ELR (cell line): Measurements from ENCODE around the gene POU6F2.
A peak's percentile ranks its signal among the peaks of the same experiment; 100 is the strongest.
"Not testable (repeated sequence)": the region's sequence is repeated elsewhere in the genome, so short reads cannot be mapped to it uniquely, and the experiment has no call there.

Experiments
- DNase-seq: peaks from one replicate; pipeline ENCODE4 v3.0.0-alpha.2; 2015; ENCODE audit warnings: low read depth

The POU6F2 gene

DNA sequence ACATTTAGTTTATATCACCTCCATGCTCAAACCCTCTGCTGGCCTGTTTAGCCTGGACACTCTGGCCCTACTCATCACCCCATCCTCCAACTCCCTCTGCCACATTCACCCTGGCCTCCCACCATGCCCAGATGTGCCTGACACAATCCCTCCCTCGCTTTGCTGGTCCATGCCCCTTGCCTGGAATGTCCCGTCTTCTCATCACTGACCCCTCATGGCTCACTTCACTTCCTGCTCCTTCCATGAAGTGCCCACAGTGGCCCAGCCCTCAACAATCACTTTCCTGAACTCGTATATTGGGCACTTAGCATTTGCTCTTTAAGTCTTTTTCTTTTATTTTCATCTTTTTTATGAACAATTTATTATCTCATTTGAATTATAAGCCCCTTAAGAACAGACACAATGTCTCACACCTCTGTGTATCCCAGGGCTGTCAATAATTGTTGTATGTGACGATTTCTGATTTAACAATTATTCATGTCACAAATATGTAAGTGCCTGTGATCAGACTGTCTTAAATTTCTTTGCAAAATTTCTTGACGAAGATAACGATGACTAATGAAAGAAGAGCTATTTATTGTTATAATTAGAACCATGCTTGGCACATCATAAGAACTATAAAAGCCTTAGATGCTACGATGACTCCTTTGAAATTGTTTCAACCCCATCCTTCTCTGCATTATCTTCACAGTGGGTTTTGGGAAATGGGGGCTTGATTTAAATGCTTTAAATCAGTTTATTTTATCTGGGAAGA is 378.6 kb downstream of the POU6F2 start:
- DNase-seq = no peak

DNA sequence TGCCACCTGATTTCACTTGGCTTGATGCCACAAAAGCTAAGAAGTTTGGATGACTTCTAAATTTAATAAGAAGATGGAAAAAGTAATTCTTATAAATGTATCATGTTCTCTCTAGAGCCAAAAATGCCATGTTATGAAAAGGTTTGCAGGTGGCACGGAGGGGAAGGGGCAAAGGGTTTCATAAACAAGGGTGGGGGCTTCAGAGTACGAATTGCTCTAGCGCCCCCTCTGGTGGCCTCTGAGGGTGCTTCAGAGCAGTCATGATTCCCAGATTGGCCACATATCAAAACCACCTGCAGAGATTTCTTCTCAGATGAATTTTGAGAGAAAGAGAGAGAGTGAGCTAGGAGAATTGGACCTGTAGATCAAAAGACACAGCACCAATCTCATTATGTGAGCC is 379.9 kb downstream of the POU6F2 start:
- DNase-seq = peak; percentile 6

DNA sequence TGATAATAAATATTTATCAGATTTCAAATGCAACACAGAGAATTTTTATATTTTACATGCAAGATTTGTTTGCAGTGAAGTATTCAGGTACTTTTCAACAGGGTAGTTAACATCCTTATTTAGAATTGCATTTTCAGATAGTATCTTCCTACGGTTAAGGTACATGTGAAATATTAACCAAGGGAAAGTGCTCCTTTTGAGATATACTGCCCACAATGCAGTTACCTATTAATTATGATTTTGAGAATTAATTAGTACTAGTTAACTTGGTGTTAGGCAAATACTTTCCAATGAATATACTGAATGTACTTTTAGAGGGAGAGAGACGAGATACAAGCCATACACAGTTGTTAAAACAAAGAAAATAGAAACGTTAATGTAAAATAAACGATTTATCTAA is 382.3 kb downstream of the POU6F2 start:
- no peak for DNase-seq

DNA sequence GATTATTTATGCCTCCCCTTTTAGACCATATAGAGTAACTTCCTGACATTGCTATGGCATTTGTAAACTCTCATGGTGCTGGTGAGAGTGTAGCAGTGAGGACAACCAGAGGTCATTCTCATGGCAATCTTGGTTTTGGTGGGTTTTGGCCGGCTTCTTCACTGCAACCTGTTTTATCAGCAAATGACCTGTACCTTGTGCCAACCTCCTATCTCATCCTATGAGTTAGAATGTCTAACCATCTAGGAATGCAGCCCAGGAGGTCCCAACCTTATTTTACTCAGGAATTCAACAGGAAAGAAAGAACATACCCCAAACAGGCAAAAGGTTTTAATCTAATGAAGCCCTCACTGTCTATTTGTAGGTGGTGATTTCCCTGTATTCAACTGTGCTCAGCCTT is 383.1 kb downstream of the POU6F2 start:
- DNase-seq = no peak

DNA sequence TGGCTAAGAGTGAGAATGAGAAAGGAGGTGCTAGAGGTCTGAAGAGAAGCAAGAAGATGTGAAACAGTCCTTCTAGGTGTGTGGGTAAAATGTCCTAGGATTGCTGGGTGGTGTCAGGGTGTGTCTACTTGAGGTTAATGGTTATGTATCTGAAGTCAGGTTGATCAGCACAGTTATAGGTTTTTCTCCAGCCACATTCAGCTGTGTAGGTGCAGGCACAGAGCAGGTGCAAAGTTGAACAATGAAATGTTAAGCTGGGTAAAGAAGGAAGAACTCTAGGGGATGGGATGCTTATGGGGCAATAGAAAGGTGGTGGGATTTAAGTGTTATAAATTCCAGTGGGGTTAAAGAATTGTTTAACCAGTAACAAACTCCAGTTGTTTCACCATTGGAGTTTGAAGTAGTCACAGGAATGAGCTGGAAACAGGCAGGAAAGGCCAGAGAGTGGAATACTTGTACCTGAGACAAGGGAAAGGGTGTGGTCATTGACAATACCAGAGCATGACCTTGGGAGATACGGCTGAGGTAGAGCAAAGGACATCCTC is 388.1 kb downstream of the POU6F2 start:
- DNase-seq = no peak

DNA sequence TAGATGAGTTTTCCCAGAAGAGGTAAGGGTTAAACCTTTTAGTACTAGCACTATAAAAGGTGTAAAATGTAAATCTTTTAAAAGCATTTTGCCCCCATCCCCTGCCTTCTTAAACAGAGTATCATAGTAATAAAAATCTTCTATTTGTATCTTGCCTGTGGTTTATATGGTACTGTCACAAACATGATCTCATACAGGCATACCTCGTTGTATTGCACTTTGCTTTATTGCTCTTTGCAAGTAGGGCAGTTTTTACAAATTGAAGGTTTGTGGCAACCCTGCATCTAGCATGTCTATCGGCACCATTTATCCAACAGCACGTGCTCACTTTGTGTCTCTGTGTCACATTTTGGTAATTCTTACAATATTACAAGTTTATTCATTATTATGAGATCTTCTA is 389.7 kb downstream of the POU6F2 start:
- no peak for DNase-seq

DNA sequence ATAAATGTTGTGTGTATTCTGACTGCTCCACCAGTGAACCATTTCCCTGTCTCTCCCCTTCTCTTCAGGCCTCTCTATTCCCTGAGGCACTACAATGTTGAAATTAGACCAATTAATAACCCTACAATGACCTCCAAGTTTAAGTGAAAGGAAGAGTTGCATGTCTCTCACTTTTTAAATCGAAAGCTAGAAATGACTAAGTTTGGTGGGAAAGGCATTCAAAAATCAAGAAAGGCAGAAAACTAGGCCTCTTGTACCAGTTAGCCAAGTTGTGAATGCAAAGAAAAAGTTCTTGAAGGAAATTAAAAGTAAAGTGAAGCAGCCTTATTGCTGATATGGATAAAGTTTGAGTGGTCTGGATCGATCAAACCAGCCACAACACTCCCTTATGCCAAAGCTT is 390.2 kb downstream of the POU6F2 start:
- DNase-seq = no peak

DNA sequence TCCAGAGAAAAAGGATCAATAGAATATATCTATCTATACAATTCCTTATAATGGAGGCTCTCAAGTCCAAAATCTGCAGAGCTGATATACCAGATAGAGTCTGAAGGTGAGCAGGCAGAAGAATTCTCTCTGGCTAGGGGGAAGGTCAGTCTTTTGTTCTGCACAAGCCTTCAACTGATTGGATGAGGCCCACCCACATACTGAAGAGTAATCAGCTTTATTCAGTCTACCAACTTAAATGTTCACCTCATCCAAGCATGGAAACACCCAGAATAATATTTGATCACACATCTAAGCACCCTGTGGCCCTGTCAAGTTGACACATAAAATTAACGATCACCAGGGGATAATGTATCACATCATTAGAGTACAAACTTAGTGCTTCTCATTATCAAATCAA is 394.7 kb downstream of the POU6F2 start:
- no peak for DNase-seq

DNA sequence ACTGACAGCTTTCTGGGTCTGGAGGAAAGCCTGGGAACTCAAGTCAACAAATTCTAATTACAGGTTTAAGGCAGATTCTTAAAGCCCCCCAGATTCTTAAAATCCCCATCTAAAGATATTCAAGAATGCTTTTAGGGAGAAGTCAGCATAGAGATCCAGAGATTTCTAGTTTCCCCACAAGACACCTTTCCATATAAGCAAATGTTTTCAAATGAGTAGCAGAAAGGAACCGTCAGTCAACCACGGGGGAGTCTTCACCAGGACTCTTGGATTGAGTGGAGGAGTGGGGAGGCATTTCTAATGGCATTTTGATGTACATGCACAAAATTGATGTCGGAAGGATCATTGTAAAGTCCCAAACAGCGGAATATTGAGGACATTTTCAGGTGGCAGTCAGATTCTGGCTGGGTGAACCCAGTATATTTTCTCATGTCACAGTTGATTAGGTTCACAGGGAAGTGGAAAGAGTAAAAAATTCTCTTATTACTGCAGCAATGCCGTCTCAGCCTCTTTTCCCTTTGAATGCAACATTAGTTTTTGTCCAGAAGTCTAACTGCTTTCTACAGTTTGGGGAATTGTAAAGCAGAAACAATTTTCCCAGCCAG is 396.8 kb downstream of the POU6F2 start:
- no peak for DNase-seq

DNA sequence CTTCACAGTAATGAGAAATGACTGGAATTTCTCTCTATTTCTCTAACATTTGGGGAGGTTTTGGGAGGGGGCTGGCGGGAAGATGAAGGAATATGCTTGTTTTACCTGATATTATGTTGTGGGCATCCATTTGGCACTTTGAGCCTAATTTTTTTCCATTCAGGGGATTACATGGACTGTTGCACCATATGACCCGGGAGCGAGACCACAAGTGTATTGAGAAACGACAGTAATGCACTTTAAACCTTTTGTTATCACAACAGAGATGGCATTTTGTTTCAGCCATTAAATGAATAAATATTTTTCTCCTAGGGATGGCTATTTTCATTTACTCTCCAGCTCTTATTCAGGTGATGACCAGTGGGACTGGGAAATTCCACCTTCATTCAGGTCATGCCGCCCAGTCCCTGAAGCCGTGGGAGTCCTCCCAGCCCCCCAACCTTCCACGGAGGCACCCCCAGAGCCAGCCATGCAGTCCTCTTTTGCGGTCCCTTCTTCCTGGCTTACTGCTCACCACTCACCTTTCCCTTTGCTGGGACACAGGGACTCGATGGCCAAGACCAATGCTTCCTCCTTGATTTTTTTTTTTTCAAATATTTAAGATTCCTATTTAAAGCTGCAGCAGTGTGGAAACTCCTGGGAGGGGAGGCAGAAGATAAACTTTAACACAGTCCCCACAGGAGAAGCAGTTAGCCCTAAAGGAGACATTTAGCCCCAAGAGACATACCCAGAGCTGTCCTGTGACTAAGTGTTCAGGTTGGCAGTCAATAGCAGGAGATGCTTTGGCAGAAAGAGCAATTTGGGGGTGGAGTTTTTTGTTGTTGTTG is 397.6 kb downstream of the POU6F2 start:
- DNase-seq = no peak

DNA sequence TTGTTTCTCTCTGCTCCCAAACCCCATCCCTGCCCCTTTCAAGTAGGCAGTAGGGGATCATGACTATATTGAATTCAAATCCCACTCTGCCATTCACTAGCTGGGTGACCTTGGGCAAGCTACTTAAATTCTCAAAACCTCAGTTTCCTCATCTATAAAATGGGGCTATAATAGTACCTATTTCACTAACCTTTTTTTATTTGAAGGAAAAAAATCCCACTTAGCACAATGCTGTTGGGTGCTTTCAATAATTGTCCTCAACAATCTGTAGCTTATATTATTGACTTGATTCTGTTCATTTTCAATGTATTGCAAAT is 398.1 kb downstream of the POU6F2 start:
- no peak for DNase-seq

DNA sequence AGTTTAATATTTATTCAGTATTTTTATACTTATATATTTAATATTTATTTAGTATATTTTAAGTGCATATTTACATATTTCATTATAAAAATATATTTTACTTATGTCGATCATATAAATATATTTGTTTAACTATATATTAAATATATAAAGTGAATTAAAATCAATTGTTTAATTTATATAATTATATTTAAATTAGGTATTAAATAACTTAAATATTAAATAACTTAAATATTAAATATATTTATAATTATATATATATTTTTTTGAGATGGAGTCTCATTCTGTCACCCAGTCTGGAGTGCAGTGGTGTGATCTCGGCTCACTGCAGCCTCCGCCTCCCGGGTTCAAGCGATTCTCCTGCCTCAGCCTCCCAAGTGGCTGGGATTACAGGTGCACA is 399.2 kb downstream of the POU6F2 start:
- not testable (repeated sequence) for DNase-seq

DNA sequence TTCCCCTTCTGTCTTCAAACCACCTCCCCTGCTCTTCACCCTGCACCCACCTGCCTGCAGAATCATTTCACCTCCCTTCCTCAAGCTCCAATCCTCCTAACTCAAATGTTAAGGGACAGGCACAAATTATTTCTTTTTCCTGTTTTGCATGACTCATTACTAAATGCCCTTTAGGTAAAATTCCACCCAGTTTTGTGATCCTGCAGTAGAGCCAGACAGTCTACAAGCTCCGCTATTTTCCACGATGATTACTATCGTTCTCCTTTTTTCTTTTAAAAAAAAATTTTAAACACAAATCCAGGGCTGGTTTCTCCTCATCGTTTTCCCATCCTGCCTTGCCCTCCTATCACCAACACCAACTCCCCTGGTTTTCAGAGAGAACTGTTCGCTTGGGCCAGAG is 401.7 kb downstream of the POU6F2 start:
- no peak for DNase-seq

DNA sequence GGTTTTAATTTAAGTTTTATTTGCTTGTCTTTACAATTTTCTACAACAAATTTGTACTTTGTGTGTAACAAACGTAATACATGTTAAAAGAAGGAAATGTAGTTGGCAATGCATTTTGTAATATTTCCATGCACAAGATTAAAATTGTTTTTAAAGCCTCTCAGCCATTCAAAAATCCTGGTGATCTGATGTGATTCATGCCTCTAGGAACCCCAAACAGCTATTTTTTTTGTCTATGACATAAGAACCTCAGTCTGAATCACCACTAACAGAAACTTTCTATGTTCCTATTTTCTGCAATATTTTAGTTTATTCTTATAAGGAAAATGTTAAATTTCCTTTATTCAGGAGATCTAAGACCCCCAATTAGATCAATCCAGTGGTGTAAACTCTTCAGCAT is 405.4 kb downstream of the POU6F2 start:
- peak; percentile 3 for DNase-seq

DNA sequence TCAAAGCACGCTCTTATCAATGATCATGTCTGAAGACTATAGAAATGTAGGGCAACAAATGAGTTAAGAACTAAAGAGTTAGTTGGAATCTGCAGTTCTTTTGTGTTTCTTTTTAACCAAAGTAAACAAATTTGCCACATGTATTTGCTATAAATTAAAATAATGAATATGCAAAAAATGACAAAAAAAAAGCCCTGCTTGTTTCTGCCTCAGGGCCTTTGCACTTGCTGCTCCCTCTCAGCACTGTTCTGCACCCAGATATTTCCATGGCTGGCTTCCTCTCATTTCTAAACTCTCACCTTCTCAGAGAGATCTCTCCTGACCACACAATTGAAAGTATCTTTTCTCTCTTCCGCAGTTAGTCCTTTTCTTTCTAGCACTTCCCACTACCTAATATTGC is 406.7 kb downstream of the POU6F2 start:
- no peak for DNase-seq

DNA sequence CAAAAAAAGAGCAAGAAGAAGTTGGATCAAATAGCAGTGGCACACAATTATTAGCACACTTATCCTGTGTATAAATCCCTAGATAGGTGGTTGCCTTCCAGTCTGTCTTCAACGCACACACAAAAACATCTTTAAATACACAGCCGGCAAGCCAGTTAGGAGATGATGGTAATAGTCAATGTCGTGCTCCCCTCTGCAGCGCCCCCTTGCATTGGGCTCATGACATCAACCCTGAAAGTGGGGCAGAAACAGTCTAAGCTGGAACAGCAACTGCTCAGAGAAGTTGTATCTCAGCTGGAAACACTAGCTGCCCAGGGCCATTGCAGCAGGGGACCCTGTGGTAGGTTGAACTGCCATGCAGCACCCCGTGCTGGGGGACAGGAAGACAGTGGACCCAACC is 409.0 kb downstream of the POU6F2 start:
- no peak for DNase-seq

DNA sequence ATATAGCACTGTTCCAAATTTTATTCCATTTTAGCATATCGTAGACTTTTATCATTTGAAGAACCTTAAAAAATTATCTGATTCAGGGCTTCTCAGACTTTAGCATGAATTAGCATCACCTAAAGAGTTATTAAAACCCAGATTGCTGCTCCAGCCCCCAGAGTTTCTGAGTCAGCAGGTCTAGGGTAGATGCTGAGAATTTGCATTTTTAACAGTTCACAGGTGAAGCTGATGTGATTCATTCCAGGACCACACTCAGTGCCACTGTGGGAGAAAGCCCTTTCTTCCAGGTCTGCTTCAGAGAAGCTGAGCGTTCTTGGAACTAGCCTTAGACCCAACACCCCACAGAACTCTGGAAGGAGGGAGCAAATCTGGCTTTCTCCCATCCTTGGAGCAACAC is 414.4 kb downstream of the POU6F2 start:
- DNase-seq = no peak

DNA sequence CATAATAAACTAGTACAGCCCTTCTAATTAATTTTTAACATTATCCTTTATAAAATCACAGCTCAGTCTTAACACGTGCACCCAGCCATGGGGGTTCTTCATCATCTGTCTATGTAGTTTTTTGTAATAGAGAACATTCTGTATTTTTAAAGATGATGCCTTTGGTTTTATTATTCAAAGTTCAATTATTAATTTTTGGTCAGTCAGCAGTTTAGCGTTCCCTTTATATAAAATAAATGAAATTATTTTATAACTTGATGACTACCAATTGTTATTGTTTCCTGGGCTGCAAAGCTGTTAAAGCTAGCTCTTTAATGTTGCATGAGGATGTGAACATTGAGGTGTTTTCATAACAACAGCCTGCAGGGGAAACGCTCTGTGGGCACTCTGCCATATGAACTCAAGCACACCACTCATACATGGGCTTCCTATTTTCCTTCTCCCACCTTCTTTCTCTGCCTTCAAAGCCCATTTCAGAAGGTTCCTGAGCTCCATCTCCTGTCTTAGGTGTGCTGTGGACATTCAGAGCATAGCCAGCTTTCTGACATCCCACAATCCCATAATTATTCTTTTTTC is 416.5 kb downstream of the POU6F2 start:
- DNase-seq = no peak

DNA sequence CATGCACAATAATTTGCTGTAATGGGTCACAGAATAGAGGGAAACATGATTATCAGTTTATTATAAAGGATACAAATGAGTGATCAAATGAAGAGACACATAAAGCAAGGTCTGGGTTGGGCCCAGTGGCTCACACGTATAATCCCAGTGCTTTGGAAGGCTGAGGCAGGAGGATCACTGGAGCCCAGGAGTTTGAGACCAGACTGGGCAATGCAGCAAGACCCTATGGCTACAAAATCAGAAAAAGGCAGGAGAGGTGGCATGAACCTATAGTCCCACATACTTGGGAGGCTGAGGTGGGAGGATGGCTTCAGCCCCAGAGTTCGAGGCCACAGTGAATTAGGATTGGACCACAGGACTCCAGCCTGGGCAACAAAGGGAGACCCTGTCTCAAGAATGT is 421.7 kb downstream of the POU6F2 start:
- no peak for DNase-seq

DNA sequence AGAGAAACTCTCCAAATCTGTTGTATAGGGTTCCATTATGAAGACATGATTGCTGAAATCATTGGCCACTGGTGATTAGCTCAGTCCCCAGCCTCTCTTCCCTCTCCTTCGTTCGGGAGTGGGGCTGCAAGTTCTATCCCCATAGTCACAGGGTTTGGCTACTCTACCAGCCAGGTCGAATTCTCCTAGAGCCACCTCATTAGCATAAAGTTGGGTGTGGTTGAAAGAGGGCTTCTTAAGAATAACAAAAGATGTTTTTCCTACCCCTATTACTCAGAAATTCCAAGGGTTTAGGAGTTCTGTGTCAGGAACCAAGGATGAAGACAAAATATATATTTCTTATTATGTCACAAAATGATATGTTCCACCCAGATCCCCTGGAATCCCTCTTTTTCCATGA is 422.3 kb downstream of the POU6F2 start:
- DNase-seq = no peak

DNA sequence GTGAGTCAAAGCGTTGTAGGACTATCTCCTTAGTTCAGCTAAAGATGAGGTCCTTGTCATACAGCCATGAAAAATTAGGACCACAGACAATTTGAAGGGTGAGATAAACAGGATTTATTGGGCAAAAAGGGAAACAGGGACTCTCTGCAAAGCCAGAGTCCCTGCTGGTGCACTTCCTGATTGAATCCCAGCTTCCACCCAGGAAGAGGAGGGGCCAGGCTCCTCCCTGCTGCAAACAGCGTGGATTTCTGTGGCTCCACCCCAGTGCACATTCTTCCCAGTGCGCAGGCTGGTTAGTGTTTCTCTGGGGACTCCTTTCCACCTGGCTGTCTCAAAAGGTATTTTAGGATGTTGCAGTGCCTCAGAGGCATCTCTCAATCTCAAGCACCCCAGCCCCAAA is 423.1 kb downstream of the POU6F2 start:
- DNase-seq = no peak

DNA sequence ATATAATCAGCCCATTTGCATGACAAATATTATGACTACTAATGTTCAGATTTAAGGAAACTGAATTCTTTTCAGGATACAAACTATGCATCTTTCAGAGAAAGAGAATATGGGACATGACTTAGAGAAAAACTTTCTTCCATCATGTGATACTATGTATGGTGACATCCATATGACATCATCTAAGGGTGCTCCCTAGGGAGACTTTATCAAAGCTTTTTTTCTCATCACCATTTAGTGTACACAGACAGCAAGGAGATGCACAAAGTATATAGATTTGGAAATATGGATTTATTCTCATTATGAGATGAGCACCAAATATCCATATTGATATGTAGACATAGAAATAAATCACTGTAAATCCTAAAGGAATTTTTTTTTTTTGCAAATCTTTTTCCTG is 424.3 kb downstream of the POU6F2 start:
- DNase-seq = no peak

DNA sequence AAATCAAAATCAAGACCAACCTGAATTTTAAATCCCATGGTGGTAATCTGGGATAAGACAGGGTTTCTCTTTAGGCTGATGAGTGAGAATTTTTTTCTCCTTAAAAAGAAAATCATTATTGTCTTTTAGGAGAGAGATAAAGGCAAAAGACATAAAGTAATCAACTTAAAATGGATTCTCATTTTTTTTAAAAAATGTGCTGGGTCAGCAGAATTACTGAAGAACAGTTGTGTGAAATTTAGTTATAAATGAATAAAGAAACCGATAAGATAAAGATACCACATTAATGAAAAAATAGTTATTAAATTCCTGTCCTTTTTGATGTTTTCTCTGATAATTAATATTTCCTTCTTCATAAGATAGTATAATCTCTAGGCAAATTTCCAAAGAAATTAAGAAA is 427.2 kb downstream of the POU6F2 start:
- DNase-seq = no peak
